Measurements from ENCODE around the gene ZNF267. TPM values are rescaled to one million over a fixed set of nuclear protein-coding genes. Genes with fewer than 3 reads are reported as not detected.
A peak's percentile ranks its signal among the peaks of the same experiment; 100 is the strongest.

Gene ZNF267
- total and polyA plus RNA-seq, 2 of the 13 experiments (the other 11 are each of a cell fraction or from before 2014, with no cell fraction given), result 3.0 to 30.0 TPM

DNA sequence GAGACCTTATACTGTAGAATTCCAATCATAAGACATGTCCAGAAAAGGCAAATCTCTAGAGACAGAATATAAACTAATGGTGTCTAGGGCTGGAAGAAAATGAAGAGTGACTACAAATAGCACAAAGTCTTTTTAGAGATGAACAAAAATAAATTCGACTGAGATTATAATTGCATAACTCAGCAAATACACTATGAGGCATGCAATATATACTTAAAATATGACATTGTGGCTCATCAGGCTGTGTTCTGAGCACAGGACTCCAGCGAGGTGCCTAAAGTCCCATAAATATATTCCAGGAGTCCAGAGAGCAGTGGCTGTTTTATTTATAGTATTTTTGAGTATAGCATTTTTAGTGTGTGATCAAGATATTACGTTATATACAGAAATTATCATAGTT lies 13.1 kb upstream of the ZNF267 start:
- no peak overlapping the region for H3K9ac ChIP-seq (ENCODE audit: insufficient read depth, low read depth, low read length)
- H3K4me1 ChIP-seq (ENCODE audit: insufficient read depth, low read length), result no peaks in the 10 kb centered on the region
- ChIA-PET POLR2A (no interaction called here), CTCF (ENCODE audit: low intra/inter-chr PET ratio, low total read pairs) (interaction anchor here (2.8 kb wide), 1 partner anchor 8 kb away, joined by 18 read pairs; no protein-coding TSS in a partner anchor)
- H3K79me2 ChIP-seq (ENCODE audit: insufficient read depth, low read length), result no peaks in the 10 kb centered on the region
- 1% methylated on average over 3 of the region's 3 CpGs for WGBS (ENCODE audit: low lambda C conversion rate)
- H3K4me2 ChIP-seq (ENCODE audit: low read depth, low read length), result no peak overlapping the region
- TF ChIP-seq MAFF (IDR thresholded peaks at IDR 0.05; ENCODE audit: low read depth, low read length), result peak; percentile 35; the same call in 1 of the 2 replicates
- peak; percentile 27 to 58; a peak in 2 of 4 replicates for TF ChIP-seq MAFK (conservative IDR thresholded peaks at IDR 0.05 in 1 of 2, IDR thresholded peaks at IDR 0.05 in 1 of 2; ENCODE audit: low read length in 2 of 2)
- TF ChIP-seq EEA1 (CRISPR knock-in tag; IDR thresholded peaks at IDR 0.05; ENCODE audit: borderline replicate concordance), result no peak
- no peak for ATAC-seq
- H3K27ac ChIP-seq (ENCODE audit: extremely low read length, insufficient read depth, low read length), result no peak overlapping the region
- DNase-seq (ENCODE audit: low spot score), result no peak
- no peaks in the 10 kb centered on the region for H4K20me1 ChIP-seq (ENCODE audit: insufficient read depth, low read length)
- intact Hi-C loops (cut with micrococcal nuclease; ENCODE audit: unreplicated experiment), result loop anchor here (10.0 kb wide), 1 partner anchor 876 kb away; the partner anchor contains the start of gene HSD3B7
- no TSS peak for BruUV-seq (replicated peaks)
- no peaks in the 10 kb centered on the region for H3K36me3 ChIP-seq (replicated peaks in 1 of 2; ENCODE audit: control insufficient read depth in 1 of 2, insufficient read depth in 2 of 2, low read length in 2 of 2)
- H2AFZ ChIP-seq (ENCODE audit: low read length), result no peak overlapping the region
- H3K4me3 ChIP-seq (replicated peaks in 1 of 3; ENCODE audit: insufficient read depth in 1 of 3, low read depth in 2 of 3, low read length in 3 of 3), result no peak overlapping the region
- no peaks in the 10 kb centered on the region for H3K9me3 ChIP-seq (ENCODE audit: low read length)
- peaks cover 0 to 20% of the 10 kb centered on the region in 2 experiments; a peak in 2 of 5 replicates for H3K27me3 ChIP-seq (ENCODE audit: control insufficient read depth in 1 of 2, insufficient read depth in 2 of 2, low read length in 2 of 2)
- in situ Hi-C loops (cut with HindIII; ENCODE audit: extremely low pct_ligation_motif_present, low pct_unique_long_range_greater_than_20kb), result loop anchor here (25.0 kb wide), 1 partner anchor 648 kb away; the partner anchor contains the start of genes PYCARD, PYDC1 and TRIM72
- FAIRE-seq, result no peak

DNA sequence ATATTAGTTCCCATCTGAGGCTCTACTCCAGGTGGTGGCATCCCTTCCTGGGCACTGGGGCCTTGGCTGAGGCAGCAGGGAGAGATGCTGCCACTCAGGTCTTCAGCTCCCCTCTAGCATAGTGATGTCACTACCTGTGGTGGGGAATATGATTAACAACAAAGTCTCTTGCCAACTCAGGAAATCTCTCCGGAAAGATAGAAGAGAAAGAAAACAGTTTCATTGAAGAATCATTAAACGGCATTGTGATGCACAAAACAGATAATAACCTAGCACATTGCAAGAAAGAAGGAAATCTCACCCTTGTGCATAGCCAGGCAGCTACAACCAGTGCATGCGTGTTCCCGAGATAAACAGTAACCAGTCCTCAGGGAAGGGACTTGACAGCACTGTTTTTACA lies 12.2 kb upstream of the ZNF267 start:
- CTCF ChIA-PET (ENCODE audit: low intra/inter-chr PET ratio, low total read pairs), result no interaction called here
- no peak for TF ChIP-seq MLLT10 (CRISPR knock-in tag; IDR thresholded peaks at IDR 0.05)
- TF ChIP-seq FOXK1 (CRISPR knock-in tag; IDR thresholded peaks at IDR 0.05; ENCODE audit: borderline replicate concordance, low read depth), result no peak
- TF ChIP-seq, protein P1, sequence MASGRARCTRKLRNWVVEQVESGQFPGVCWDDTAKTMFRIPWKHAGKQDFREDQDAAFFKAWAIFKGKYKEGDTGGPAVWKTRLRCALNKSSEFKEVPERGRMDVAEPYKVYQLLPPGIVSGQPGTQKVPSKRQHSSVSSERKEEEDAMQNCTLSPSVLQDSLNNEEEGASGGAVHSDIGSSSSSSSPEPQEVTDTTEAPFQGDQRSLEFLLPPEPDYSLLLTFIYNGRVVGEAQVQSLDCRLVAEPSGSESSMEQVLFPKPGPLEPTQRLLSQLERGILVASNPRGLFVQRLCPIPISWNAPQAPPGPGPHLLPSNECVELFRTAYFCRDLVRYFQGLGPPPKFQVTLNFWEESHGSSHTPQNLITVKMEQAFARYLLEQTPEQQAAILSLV (CRISPR knock-in tag; IDR thresholded peaks at IDR 0.05; ENCODE audit: borderline replicate concordance), result no peak
- no peak for TF ChIP-seq ZIK1 (CRISPR knock-in tag; IDR thresholded peaks at IDR 0.05; ENCODE audit: borderline replicate concordance, low read depth)
- TF ChIP-seq ZNF678 (CRISPR knock-in tag; IDR thresholded peaks at IDR 0.05), result no peak
- TF ChIP-seq ZBTB1 (CRISPR knock-in tag; IDR thresholded peaks at IDR 0.05; ENCODE audit: borderline replicate concordance), result no peak
- TF ChIP-seq FOXO1 (CRISPR knock-in tag; IDR thresholded peaks at IDR 0.05), result no peak
- TF ChIP-seq POLR2G (IDR thresholded peaks at IDR 0.05; ENCODE audit: low read depth, low read length), result no peak
- no peak for TF ChIP-seq STAT5B (CRISPR knock-in tag; IDR thresholded peaks at IDR 0.05)
- no peak for TF ChIP-seq SYNCRIP (IDR thresholded peaks at IDR 0.05; ENCODE audit: insufficient read depth, low read depth, low read length)
- no peak for TF ChIP-seq ZMAT3 (CRISPR knock-in tag; conservative IDR thresholded peaks at IDR 0.05)
- no peak for TF ChIP-seq PHB2 (IDR thresholded peaks at IDR 0.05; ENCODE audit: partially characterized antibody)
- no peak for TF ChIP-seq KLF13 (CRISPR knock-in tag; IDR thresholded peaks at IDR 0.05)
- TF ChIP-seq, protein P2, sequence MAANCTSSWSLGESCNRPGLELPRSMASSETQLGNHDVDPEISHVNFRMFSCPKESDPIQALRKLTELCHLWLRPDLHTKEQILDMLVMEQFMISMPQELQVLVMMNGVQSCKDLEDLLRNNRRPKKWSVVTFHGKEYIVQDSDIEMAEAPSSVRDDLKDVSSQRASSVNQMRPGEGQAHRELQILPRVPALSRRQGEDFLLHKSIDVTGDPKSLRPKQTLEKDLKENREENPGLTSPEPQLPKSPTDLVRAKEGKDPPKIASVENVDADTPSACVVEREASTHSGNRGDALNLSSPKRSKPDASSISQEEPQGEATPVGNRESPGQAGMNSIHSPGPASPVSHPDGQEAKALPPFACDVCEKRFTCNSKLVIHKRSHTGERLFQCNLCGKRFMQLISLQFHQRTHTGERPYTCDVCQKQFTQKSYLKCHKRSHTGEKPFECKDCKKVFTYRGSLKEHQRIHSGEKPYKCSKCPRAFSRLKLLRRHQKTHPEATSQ (CRISPR knock-in tag; IDR thresholded peaks at IDR 0.05; ENCODE audit: borderline replicate concordance), result no peak
- no peak for TF ChIP-seq XRCC5 (optimal IDR thresholded peaks at IDR 0.05; ENCODE audit: low read length)

More for the DNA sequence above, 12.2 kb upstream of the ZNF267 start:
- in situ Hi-C loops (cut with HindIII; ENCODE audit: extremely low pct_ligation_motif_present, low pct_unique_long_range_greater_than_20kb), result loop anchor here (25.0 kb wide), 1 partner anchor 649 kb away; the partner anchor contains the start of genes PYCARD, PYDC1 and TRIM72
- H3K4me3 ChIP-seq (replicated peaks in 1 of 3; ENCODE audit: insufficient read depth in 1 of 3, low read depth in 2 of 3, low read length in 3 of 3), result no peak overlapping the region
- FAIRE-seq (no peak), ATAC-seq (no peak), DNase-seq (ENCODE audit: low spot score) (no peak)
- H3K4me1 ChIP-seq (ENCODE audit: insufficient read depth, low read length), result no peaks in the 10 kb centered on the region
- no peaks in the 10 kb centered on the region for H3K79me2 ChIP-seq (ENCODE audit: insufficient read depth, low read length)
- no peak overlapping the region for H3K4me2 ChIP-seq (ENCODE audit: low read depth, low read length)
- BruUV-seq (replicated peaks), result no TSS peak
- peaks cover 0 to 20% of the 10 kb centered on the region in 2 experiments; a peak in 2 of 5 replicates for H3K27me3 ChIP-seq (ENCODE audit: control insufficient read depth in 1 of 2, insufficient read depth in 2 of 2, low read length in 2 of 2)
- H3K36me3 ChIP-seq (replicated peaks in 1 of 2; ENCODE audit: control insufficient read depth in 1 of 2, insufficient read depth in 2 of 2, low read length in 2 of 2), result no peaks in the 10 kb centered on the region
- no peak overlapping the region for H2AFZ ChIP-seq (ENCODE audit: low read length)
- POLR2A ChIA-PET, result no interaction called here
- no peak overlapping the region for H3K9ac ChIP-seq (ENCODE audit: insufficient read depth, low read depth, low read length)
- no peaks in the 10 kb centered on the region for H4K20me1 ChIP-seq (ENCODE audit: insufficient read depth, low read length)
- WGBS (ENCODE audit: low lambda C conversion rate), result 35% methylated on average over 4 of the region's 4 CpGs
- intact Hi-C loops (cut with micrococcal nuclease; ENCODE audit: unreplicated experiment), result loop anchor here (10.0 kb wide), 1 partner anchor 877 kb away; the partner anchor contains the start of gene HSD3B7
- H3K9me3 ChIP-seq (ENCODE audit: low read length), result no peaks in the 10 kb centered on the region
- no peak overlapping the region for H3K27ac ChIP-seq (ENCODE audit: extremely low read length, insufficient read depth, low read length)
